Measurements from ENCODE around the gene IRF2BP2.

- no peak for TF ChIP-seq CTCF (IDR thresholded peaks at IDR 0.05)
- TF ChIP-seq POLR2A (IDR thresholded peaks at IDR 0.05), result no peak
- TF ChIP-seq EP300 (IDR thresholded peaks at IDR 0.05; ENCODE audit: low read depth), result no peak
Observed at GRCh38 chr1:234614081-234614489, 4.1 kb upstream of the IRF2BP2 start.

Data from transverse colon (tissue), 3 donors.